Uterus (tissue), 4 donors: ENCODE measurements around the gene HDAC5. TPM values are rescaled to one million over a fixed set of nuclear protein-coding genes. Genes with fewer than 3 reads are reported as not detected.
A peak's percentile ranks its signal among the peaks of the same experiment; 100 is the strongest.

Experiments used
- DNase-seq, 2 donors: peaks; one replicate each; pipeline ENCODE4 v3.0.0-alpha.2; 2019 to 2020
- H3K27ac ChIP-seq, 2 donors: fragments of 200-600 bp; sonication (generic); 1 replicate in 1 of 2; 2 replicates in 1 of 2; pipeline ENCODE4 v1.5.1; 2016 to 2018
- H3K27me3 ChIP-seq, 2 donors: fragments of 200-600 bp; sonication (generic); one replicate each; pipeline ENCODE4 v1.5.1; 2018 to 2019; ENCODE audit warnings: control low read depth in 1 of 2
- H3K36me3 ChIP-seq, 2 donors: fragments of 200-600 bp; sonication (generic); one replicate each; pipeline ENCODE4 v1.5.1; 2019; ENCODE audit warnings: control low read depth in 1 of 2
- H3K4me1 ChIP-seq, 2 donors: fragments of 200-600 bp; sonication (generic); one replicate each; pipeline ENCODE4 v1.5.1; 2018 to 2019; ENCODE audit warnings: control low read depth in 1 of 2
- H3K4me3 ChIP-seq, 2 donors: fragments of 200-600 bp; sonication (generic); 1 replicate in 1 of 2; 2 replicates in 1 of 2; pipeline ENCODE4 v1.5.1; 2018 to 2019; ENCODE audit warnings: mild to moderate bottlenecking in 1 of 2
- H3K9me3 ChIP-seq, 2 donors: fragments of 200-600 bp; sonication (generic); one replicate each; pipeline ENCODE4 v1.5.1; 2019; ENCODE audit warnings: control low read depth in 1 of 2
- POLR2A ChIP-seq, 2 donors: fragments of 450-650 bp; IDR thresholded peaks; one replicate each; pipeline ENCODE4 v1.6.1; 2016; ENCODE audit warnings: antibody characterized with exemption in 2 of 2, mild to moderate bottlenecking in 1 of 2, moderate library complexity in 1 of 2
- intact Hi-C: fragments of 100-400 bp; cut with DNase I; formaldehyde crosslinking; loops from one replicate; pipeline ENCODE4 v1.15.1; 2023; ENCODE audit warnings: low total_unique reads
- total RNA-seq, 4 donors: library from RNA; depleted of rRNA in 3 of 4; stranded (reverse); fragments of >200 nt in 3 of 4; gene quantifications; one replicate each; pipeline versions ENCODE4 v1.1.0 to v1.2.4, GENCODE V29; 2014 to 2023
- TF ChIP-seq, protein P1 (sequence below), 4 experiments: fragments of 200-600 bp in 2 of 4; fragments of 450-650 bp in 2 of 4; sonication (generic) in 2 of 4; IDR thresholded peaks; one replicate each; pipeline ENCODE4 v1.5.1; 2016 to 2019; ENCODE audit warnings: antibody characterized with exemption in 4 of 4, mild to moderate bottlenecking in 2 of 4, moderate library complexity in 1 of 4
- donor health status: DM: yes; HTN: yes; CAD: no.

HDAC5 gene
- total RNA-seq, 4 donors from 2014 or later = 35.9 to 74.1 (median 58.0) TPM

DNA sequence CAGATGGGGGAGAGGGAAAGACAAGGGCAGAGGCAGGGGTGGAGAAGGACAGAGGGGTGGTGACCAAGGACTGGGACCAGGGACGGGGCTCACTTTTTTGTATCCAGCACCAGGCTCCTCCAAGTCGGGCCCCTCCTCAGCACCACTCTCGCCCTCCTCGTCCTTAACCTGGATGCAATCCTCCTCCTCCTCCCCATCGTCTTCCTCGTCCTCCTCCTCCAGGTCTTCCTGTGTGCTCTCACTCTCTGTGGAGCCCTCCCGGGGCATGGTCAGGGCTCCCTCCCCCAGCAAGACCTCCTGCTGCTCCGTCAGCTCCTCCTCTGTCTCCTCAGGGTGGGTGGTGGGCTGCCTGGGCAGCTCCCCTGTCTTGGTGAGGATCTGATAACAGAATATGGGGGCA lies 36.1 kb downstream of the HDAC5 start:
- intact Hi-C loops = no loop called here
- Histone ChIP-seq H3K27ac (peak overlapping the region; percentile 48 to 81), H3K4me1 (no peaks in the 10 kb centered on the region), H3K27me3 (no peaks in the 10 kb centered on the region), H3K36me3 (no peaks in the 10 kb centered on the region), H3K9me3 (no peaks in the 10 kb centered on the region), H3K4me3 (no peak overlapping the region)
- DNase-seq = no peak
- TF ChIP-seq, protein P1, sequence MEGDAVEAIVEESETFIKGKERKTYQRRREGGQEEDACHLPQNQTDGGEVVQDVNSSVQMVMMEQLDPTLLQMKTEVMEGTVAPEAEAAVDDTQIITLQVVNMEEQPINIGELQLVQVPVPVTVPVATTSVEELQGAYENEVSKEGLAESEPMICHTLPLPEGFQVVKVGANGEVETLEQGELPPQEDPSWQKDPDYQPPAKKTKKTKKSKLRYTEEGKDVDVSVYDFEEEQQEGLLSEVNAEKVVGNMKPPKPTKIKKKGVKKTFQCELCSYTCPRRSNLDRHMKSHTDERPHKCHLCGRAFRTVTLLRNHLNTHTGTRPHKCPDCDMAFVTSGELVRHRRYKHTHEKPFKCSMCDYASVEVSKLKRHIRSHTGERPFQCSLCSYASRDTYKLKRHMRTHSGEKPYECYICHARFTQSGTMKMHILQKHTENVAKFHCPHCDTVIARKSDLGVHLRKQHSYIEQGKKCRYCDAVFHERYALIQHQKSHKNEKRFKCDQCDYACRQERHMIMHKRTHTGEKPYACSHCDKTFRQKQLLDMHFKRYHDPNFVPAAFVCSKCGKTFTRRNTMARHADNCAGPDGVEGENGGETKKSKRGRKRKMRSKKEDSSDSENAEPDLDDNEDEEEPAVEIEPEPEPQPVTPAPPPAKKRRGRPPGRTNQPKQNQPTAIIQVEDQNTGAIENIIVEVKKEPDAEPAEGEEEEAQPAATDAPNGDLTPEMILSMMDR (IDR thresholded peaks at IDR 0.05) = no peak
- no peak for TF ChIP-seq POLR2A (IDR thresholded peaks at IDR 0.05)

DNA sequence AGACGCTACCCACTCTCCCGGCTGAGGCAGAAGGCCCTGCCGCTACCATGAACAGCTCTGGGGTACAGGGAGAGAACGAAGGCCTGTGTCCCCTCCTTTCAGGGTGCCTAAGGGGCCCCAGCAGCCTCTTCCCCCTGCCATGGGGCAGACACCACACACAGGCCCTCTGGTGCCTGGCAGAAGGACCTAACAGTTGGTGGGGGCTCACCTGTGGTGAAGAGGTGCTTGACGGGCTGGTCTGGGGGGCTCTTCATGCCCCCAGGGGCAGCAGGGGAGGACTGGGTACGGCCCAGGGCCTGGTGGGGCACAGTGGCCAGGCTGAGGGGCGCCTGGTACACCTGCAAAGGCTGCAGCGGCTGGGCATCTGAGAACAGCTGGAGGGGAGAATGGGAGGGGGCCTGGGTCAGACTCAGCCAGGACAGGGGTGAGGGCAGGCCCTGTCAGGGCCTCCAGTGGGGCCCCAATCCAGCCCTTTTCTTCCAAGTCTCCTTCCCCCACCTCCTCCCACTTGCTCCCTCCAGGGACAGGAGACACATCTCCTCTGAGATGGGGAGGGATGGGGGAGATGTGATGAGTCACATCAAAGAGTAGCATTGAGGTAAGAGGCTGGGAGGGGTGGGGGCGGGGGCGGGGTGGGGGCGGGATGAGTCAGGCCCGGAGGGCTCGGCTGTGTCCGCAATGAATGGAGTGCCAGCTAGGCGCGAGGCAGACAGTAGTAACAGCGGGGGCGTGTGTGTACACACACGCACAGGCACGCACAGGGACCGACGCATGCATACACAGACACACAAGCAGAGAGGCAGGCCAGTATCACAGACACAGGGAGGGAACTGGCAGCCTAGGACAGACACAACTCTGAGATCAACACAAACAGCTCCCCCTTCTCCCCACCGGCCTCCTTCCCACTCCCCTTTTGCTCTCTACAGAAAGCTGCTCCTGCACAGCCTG lies 36.8 kb downstream of the HDAC5 start:
- DNase-seq = peak; percentile 73 to 89
- Histone ChIP-seq H3K4me3 (no peak overlapping the region), H3K9me3 (no peaks in the 10 kb centered on the region), H3K4me1 (no peaks in the 10 kb centered on the region), H3K27me3 (no peaks in the 10 kb centered on the region), H3K27ac (peak overlapping the region; percentile 81 to 88), H3K36me3 (no peaks in the 10 kb centered on the region)
- intact Hi-C loops = no loop called here
- TF ChIP-seq, protein P1 (IDR thresholded peaks at IDR 0.05) = no peak
- no peak for TF ChIP-seq POLR2A (IDR thresholded peaks at IDR 0.05)

DNA sequence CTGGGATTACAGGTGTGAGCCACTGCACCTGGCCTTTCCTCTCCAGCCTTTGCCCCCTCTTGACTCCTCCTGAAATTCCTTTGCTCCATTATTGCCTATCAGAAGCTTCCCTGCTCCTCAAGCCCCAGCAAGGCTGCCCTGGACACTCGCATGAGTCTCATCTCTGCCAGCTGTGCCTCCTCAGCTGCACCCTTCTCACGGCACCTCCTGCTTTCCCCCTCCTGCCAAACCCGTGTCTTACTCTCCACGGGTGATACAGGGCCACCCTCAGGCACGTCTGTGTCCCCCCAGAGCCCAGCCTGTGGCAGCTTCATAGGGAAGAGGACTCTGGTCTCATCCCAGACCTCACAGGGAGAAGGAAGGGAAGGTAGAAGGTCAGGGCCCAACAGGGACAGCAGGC lies 37.5 kb downstream of the HDAC5 start:
- Histone ChIP-seq H3K4me1 (no peaks in the 10 kb centered on the region), H3K27ac (peak overlapping the region; percentile 81 to 88), H3K36me3 (no peaks in the 10 kb centered on the region), H3K4me3 (no peak overlapping the region), H3K27me3 (no peaks in the 10 kb centered on the region), H3K9me3 (no peaks in the 10 kb centered on the region)
- intact Hi-C loops = no loop called here
- DNase-seq = no peak
- TF ChIP-seq POLR2A (IDR thresholded peaks at IDR 0.05) = no peak
- TF ChIP-seq, protein P1 (IDR thresholded peaks at IDR 0.05) = no peak

DNA sequence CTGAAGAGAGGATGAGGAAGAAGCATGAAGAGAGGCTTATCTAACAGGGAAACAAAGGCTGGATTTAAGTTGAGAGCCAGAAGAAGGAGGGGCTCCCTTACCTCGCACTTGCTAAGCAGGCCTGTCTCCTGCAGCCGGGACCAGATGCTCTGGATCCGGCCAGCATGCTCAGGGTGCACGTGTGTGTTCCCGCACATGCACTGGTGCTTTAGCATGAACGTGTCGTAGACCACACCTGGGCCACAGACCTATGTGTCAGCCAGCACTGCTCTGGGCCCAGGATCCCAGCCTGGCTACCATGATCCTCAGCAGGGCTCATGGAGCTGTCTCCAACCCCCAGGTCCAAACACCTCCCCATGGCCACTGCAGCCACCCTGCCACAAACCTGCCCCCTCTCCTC lies 38.5 kb downstream of the HDAC5 start:
- intact Hi-C loops = no loop called here
- no peaks in the 10 kb centered on the region for H3K36me3 ChIP-seq

DNA sequence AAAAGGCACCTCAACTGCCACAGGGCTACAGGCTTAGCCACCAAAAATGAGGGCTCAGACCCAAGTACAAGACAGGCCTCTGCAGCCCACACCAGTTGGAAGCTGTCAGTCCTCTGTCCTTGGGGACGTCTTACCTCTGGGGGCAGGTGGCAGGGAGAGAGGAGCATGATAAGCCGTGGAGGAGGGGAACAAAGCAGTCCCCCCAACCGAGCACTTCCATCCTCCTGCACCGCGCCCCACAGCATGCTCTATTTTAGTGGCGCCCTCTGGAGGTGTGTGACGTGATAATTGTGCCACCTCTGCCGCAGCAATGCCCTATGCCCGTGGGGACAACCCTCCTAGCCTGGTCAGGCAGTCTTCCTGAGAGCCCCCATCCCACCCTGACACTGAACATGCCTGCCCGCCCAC lies 39.3 kb downstream of the HDAC5 start:
- Histone ChIP-seq H3K36me3 (no peaks in the 10 kb centered on the region), H3K27me3 (no peaks in the 10 kb centered on the region), H3K27ac (no peak overlapping the region), H3K4me3 (no peak overlapping the region), H3K9me3 (no peaks in the 10 kb centered on the region), H3K4me1 (no peaks in the 10 kb centered on the region)
- no peak for DNase-seq
- TF ChIP-seq, protein P1 (IDR thresholded peaks at IDR 0.05) = no peak
- no peak for TF ChIP-seq POLR2A (IDR thresholded peaks at IDR 0.05)
- intact Hi-C loops = no loop called here

More for the DNA sequence above, 38.5 kb downstream of the HDAC5 start:
- no peak overlapping the region for H3K4me3 ChIP-seq
- H3K9me3 ChIP-seq = no peaks in the 10 kb centered on the region
- TF ChIP-seq POLR2A (IDR thresholded peaks at IDR 0.05) = no peak
- TF ChIP-seq, protein P1 (IDR thresholded peaks at IDR 0.05) = no peak
- no peak overlapping the region for H3K27ac ChIP-seq
- DNase-seq = no peak
- no peaks in the 10 kb centered on the region for H3K27me3 ChIP-seq
- no peaks in the 10 kb centered on the region for H3K4me1 ChIP-seq
